Activated CD4-positive, alpha-beta T cell treated with anti-CD3 and anti-CD28 coated beads, Interleukin-2, Interleukin-4, amounts not matched to agents 100 ng/mL and 50 ng/mL, durations not matched to agents 16 hours and 8 hours (primary cell): ENCODE measurements around the gene OSBPL2.

ENCODE experiments used
- DNase-seq: peaks from one replicate; pipeline ENCODE4 v3.0.0-alpha.2; 2020; ENCODE audit warnings: low spot score

The OSBPL2 gene

DNA sequence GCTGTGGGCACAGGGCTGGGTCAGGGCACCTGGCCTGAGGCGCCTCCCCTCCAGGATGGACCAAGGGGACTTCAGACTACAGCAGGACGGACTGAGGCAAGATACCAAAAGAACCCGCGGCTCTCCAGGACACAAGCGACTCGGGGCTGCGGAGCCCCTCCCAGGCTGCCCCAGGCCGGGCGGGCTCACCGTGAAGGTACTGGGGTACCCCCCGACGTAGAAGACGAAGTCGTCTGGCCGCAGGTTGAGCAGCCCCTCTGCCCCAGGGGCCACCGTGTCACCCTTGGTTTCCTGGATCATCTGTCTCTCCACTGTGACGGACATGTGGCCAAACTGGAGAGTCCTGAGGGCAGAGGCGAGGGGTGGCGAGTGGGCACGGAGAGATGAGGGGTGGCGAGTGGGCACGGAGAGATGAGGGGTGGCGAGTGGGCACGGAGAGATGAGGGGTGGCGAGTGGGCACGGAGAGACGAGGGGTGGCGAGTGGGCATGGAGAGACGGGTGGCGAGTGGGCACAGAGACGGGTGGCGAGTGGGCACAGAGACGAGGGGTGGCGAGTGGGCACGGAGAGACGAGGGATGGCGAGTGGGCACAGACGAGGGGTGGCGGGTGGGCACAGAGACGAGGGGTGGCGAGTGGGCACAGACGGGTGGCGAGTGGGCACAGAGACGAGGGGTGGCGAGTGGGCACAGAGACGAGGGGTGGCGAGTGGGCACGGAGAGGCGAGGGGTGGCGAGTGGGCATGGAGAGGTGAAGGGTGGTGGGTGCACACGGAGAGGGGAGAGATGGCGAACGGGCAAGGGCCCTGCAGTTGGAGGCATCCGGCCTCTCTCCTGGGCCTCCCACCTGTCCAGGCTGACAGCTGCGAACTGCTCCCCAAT is 75.4 kb downstream of the OSBPL2 start:
- no peak for DNase-seq

DNA sequence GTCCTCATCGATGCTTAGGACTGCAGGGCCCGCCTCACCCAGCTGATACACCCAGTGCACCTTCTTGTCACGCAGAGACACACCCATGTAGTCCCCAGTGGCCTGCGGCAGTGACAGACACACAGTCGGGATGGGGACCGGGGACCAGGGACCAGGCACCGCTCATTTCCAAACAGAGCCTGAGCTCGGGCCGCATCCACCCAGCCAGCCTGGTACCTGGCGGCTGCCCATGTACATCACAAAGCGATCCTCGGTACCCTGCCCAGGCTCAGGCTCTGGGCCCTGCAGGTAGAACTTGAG is 76.0 kb downstream of the OSBPL2 start:
- DNase-seq: no peak

DNA sequence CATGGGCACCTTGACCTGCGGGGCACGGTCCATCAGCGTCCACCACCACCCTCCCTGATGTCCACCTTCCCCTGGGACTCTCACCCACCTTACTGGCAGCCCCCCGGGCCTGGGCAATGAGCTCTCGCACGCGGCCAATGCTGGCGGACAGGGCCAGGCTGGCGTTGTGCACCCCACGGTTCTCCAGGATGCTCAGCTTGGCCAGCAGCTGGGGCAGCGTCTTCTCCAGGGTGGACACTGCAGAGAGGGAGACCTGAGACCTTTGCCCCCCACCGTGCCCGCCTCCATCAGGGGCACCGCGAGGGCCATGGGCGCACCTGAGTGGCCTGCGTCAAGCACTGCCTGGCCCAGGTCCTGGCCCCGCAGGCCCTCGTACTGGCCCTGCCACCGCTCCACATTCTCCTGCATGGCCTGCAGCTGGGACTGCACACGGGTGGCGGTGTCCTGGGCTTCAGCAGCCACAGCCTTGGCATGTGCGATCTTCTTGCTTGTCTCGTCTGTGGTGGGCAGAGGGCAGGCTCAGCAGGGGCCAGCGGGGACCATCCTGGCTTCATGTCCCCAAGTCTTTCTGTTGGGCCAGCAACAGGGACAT is 76.5 kb downstream of the OSBPL2 start:
- DNase-seq: no peak

DNA sequence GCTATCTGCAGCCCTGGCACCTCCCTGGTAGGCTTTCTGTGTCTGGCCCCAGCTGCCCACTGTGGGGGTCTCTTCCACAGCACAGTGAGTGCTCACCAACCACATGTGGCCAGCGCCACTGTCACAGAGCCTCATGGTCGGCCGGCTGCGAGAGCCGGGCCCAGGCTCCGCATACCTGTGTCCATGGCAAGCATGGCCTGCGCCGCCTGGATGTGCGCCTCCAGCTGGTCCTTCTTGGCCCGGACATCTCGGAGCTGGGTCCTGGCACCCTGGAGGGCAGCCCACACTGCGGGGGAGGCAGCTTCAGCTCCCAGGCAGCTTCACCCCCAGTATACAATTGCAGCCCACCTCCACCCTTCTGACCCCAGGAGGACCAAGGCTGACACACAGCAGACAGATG is 77.5 kb downstream of the OSBPL2 start:
- DNase-seq: no peak

DNA sequence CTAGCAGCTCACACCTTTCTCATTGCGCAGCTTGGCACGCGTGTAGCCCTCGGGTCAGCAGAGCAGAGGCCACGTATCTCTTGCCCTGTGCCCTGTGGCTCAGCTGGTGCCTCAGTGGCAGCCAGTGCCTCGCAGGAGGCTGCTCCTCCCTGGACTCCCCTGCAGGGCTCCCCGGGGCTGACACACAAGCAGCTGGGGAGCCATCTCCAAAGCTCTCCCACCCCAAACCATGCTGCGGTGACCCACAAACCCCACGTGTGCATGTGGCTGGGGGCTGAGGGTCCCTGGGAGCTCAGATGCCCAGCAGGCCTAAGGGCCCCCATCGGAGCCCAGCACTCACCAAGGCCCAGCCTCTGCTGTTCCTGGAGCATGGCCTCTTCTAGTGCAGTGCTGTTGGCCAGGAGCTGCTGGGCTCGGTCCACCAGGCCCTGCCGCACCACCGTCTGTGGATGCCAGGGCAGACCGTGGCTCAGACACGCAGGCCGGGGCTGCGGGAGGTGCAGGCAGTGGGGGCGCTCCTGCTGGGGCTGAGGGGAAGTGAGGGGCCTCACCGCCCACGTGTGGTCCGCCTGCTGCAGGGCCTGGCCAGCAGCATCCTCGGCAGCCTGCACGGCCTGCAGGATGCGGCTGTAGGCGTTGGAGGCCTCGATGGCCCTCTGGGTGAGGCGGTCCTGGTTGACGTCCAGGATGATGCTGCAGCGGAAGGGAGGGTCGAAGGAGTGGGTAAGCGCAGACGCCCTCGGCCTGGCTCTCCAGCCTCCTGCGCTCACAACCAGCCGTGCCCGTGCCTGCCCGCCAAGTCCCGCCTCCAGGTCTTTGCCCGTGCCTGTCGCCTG is 78.2 kb downstream of the OSBPL2 start:
- no peak for DNase-seq

DNA sequence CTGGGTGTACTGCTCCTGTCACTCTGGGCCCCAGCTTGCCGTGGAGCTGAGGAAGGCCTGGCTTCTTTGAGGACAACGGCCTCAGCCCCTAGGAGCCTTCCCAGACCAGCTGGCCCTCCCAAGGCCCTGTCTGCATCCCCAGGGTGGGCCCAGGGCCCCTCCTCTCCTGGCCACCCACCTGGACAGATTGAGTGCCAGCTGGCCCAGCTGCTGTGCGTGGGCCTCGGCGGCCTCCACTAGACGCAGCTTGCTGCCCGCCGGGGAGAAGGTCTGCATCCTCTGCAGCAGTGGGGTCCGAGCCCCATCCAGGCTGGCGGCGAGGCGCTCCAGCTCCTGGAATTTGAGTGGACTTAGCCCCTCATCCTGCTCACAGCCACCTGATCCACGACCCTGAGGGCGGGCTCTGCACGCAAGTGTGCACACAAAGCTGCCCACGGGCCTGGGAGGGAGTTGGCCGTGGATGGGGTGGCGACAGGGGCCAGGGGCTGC is 78.9 kb downstream of the OSBPL2 start:
- DNase-seq: no peak

DNA sequence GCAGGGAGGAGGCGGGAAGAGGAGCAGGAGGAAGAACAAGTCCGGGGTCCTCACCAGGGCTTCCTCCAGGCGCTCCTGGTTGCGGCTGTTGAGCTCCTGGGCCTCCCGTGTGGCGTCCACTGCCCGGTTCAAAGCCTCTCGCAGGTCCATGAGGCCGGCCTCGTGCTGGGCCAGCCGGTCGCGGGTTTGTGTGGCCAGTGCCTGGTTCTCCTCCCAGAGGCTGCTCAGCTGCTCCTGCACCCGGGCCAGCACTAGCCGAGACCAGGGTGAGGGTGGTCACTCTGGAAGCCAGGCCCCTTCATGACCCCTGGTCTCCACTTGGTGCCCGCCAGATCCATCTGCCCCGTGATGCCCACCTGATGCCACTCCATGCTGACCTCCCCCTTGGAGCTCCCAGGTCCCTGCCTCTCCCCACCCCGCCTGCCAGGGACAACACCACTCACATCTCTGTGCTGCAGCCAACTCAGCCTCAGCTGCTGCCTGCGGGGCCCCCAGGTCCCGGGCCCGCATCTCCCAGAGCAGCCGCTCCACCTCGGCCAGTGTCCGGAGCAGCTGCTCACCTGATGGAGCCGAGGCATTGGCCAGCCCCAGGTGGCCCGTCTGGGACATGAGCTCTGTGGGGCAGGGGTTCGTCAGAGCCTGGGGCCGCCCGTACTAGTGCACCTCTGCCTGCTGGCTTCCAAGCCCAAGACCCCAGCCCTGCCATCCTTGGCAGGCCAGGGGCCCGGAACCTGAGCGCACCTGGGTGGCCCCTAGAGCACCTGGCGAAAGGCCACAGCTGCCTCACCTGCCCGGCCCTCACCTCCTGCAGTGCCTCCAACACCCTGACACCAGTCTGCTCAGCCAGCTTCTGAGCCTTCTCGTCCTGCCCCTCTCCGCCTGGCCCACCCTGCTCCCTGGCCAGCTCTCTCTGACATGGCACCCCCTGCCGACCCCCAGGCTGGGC is 80.4 kb downstream of the OSBPL2 start:
- no peak for DNase-seq

DNA sequence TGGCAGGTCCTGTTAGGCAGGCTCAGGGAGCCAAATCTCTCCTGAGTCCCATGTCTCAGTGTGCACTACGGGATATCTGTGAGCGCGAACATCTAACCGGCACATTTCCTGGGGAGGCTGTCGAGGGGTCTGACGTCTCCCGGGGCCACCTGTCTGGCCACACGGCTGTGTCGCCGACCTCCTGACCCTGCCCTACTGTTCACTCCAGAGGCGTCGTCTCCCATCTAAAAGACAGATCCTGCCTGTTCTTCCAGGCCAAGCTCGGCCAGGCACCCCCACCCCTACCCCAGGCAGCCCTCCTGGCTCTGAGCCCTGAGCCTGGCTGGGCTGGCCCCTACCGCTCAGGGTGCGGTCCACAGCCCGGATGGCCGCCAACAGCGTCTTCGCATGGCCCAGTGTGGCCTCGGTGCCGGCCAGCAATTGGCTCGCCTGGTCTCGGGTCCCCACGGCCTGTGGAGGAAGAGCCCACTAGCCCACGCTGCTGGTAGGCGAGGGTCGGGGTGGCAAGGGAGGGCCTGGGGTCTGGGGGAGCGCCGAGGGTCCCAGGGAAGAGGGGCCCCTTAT is 81.1 kb downstream of the OSBPL2 start:
- no peak for DNase-seq

DNA sequence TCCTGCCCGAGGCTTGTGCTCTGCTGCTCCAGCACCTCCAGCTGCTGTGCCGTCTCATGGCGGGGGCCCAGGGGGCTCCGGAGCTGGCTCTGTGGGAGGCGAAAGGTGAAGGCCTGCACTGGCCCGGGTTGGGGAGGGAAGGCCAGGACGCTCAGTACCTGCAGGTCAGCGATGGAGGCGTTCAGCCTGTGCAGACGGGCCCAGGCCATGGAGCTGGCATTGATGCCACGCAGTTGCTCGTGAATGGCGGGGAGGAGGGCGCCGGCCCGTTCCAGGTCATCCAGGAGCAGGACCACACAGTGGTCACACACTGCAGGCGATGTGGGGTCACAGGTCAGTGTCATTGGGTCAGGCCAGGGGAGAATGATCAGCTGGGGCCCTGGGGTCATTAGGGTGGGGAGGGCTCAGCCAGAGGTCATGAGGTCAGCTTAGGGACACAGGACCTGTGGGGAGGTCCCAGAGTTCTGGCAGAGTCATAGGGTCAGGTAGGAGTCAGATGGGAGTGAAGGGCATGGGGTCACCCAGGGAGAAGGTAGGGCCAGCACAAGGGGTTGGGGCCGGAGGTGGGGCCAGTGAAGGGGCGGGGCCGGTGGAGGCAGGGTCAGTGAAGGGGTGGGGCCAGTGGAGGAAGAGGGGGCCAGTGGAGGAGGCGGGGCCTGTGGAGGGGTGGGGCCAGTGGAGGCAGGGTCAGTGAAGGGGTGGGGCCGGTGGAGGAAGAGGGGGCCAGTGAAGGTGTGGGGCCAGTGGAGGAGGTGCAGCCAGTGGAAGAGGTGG is 82.4 kb downstream of the OSBPL2 start:
- DNase-seq: no peak

DNA sequence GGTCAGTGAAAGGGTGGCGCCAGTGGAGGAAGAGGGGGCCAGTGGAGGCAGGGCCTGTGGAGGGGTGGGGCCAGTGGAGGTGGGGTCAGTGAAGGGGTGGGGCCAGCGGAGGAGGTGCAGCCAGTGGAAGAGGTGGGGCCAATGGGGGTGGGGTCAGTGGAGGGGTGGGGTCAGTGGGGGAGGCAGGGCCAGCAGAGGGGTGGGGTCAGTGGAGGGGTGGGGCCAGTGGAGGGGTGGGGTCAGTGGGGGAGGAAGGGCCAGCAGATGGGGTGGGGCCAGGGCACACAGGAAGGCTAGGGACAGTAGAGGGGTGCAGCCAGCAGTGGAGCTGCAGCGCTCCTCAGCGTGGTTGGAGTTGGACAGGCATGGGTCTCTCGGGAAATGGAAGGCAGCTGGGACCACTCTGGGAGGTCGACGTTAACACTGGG is 83.2 kb downstream of the OSBPL2 start:
- no peak for DNase-seq

DNA sequence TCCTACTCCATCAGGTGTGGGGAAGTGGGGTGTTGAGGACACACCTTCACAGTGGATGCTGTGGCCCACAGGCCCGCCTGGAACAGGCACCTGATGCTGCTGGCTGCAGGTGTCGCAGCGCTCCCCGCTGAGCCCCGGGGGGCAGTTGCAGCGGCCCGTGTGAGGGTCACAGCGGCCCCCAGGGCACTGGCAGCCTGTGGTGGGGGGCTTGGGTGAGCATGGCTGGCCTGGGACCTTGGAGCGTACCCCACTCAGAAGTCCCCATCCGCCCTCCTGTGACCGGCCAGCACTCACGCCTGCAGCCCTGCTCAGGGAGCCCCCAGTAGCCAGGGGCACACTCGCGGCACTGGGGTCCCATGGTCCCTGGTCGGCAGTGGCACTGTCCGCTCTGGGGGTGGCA is 83.7 kb downstream of the OSBPL2 start:
- DNase-seq: no peak

DNA sequence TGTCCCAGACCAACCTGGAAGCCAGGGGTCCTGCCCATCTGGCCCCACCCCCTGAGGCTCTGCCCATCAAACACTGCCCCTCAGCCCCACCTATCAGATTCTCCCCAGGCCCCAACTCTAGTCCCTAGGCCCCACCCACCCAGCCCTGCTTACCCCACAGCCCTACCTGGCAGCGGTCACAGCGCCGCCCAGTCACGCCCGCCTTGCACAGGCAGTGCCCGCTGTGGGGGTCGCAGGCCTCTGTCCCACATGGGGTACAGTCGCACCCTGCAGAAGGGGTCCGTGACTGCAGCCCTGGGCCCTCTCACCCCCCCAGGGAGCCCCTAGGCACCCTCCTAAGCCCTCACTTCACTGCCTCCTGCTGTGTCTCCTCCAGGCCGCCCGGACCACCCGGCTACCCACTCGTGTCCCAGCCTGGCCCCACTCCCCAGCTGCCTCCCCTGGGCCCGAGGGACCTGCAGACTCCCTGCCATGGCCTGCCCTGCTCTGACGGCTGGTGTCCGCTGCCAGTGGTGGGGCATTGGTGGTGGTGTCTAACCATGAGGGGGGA is 84.2 kb downstream of the OSBPL2 start:
- no peak for DNase-seq

DNA sequence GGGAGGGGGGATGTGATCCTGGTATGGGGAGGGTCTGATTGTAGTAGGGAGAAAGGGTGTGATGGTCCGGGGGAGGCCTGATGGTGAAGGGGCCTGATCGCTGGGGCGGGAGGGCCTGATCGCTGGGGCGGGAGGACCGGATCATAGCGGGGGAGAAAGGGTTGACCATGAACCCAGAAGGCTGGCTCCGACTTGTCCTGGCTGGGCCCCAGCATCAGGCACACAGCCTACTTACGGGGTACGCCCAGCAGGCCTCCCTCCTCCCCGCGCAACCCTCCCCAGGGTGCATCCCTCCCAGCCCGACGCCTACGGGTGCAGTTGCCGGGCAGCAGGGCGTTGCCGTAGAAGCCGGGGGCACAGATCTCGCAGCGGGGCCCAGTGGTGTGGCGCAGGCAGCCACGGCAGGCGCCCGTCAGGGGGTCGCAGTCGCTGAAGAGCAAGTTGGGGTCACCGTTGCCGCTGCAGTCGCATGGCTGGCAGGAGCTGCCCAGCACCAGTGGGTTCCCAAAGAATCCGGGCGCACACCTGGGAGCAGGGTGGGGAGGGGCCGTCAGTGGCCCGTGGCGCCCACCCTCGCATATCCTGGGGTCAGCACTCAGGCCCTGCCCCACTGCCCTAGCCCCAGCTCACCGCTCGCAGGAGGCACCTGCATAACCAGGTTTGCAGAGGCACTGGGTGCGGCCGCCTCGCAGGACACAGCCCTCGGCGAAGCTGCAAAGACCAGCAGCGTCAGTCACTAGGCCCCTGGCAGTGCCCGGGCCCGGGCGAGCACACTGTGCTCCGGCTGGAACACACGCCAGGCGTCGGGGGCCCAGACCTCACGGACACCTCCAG is 85.0 kb downstream of the OSBPL2 start:
- no peak for DNase-seq

DNA sequence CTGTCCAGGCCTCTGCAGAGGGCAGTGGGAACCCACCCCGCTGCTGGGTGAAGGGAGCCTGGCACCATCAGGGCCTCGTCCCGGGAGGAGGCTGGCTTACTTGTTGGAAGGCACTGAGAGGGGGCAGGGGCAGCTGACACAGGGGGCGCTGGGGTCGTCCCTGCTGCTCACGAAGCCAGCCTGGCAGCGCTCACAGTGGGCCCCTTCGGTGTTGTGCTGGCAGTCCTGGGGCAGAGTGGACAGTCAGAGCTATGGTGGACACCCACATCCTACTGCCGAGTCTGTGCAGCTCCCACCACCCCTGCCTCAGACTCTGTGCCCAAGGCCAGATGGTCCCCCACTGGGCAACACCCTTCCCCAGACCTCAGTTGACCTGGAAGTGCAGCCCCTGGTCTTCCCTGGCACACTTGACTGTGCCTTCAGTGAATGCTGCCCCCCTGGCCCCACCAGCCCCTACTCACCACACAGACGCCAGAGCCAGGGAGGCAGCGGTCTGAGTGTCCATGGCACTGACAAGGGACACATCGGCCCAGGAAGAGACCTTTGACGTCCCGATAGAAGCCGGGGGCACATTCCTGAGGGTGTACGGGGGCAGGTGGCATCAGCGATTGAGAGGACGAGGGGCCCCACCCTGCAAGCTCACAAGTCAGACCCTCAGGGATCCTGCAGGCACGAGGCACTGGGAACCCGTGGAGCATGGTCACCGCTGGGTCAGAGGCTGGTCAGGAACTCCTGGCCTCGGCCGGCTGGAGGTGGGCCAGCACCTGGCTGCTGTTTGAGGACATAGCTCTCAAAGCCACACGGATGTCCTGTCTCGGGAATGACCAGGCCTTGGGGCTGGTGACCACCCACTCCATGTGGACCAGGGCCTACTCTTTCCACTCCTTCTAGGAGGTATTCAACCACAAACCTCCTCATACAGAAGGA is 85.9 kb downstream of the OSBPL2 start:
- DNase-seq: no peak

DNA sequence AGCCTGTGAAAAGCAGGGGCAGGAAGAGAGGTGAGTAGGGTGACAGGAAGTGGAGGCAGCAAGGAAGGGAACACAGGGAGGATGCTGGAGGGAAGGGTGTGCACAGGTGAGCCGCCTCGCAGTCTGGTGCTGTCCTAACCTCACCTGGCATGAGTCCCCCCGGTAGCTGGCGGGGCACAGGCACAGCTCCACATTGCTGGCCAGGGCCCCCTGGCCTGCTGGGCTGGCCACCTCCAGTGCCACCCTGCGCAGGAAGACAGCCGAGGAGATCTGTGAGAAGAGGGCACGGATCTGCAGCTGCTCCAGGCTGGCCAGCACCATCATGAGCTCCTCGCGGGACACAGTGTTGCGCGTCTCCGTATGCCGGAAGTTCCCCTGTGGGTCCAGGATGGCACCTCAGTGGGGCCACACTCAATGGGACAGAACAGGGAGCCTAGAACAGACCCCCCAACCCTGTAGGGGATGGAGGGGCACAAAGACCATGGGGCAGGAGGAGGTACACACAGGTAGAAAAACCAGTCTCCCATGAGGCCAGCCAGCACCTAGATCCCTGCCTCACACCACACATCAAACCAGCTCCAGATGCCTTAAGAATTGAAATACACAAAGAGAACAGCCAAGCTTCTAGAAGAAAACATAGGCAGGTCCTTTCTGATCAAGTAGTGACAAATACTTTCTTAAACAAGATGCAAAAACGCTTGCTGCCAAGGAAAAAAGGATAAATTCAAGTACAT is 87.0 kb downstream of the OSBPL2 start:
- no peak for DNase-seq

DNA sequence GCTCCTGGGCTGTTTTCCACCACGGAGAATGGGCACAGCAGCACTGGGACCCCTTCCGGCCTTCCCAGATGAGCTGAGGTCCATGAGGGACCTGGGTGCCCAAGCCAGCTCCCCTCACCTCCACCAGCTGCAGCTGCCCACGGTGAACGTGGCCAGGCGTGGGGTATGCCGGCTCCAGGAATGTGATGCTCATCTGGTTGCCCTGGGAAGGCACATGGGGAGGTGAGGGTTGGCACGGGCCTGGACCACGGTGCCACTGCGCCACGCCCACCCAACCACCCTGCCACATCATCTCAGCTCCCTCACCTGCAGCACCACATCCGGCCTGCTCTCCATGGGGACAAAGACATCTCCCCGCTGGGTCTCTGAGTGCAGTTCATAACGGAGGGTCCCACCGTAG is 88.2 kb downstream of the OSBPL2 start:
- no peak for DNase-seq

DNA sequence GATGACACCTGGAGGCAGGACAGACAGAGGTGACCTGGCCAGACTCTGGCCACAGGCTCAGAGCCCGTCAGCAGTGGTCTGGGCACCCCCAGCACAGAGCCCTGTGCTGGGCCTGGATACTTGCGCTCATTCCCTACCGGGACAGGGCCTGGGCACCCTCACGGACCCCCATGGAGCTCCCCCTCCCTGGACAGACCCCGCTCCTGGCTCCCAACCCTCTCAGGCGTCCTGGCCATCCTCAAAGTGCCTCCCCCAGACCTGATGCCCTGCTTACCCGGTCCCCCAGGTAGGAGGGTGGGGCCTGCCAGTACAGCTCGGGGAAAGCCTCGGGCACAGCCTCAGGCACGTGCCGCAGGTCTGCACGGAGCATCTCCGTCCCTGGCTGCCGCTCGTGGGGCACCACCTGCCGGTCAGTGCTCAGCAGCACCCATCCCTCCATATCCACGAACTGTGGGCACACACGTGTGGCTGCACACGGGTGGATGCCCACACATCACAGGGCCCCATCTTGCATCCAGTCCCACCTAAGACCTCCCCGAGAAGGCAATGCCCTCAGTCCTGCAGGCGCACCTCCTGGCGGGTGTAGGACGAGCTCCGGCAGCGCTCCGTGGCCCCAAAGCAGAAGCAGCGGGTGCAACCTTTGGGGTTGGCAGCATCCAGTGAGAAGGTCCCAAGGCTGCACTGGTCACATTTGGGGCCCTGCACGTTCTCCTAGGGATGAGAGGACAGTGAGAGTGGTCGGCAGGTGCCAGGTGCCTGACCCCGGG is 88.8 kb downstream of the OSBPL2 start:
- DNase-seq: no peak
